ENCODE results near the gene ZNF578. TPM values are rescaled to one million over a fixed set of nuclear protein-coding genes. Genes with fewer than 3 reads are reported as not detected.
"Not testable (repeated sequence)": the region's sequence is repeated elsewhere in the genome, so short reads cannot be mapped to it uniquely, and the experiment has no call there.

ZNF578 gene
- total RNA-seq, 6 donors from 2014 or later = 0.83 to 2.4 (median 1.0) TPM; not detected in 1

- no peak for DNase-seq
- no peak for TF ChIP-seq POLR2AphosphoS5 (IDR thresholded peaks at IDR 0.05)
- TF ChIP-seq CTCF (IDR thresholded peaks at IDR 0.05) = no peak
- no peak for TF ChIP-seq POLR2A (IDR thresholded peaks at IDR 0.05)
- no peak for TF ChIP-seq EP300 (IDR thresholded peaks at IDR 0.05)
- no peaks in the 10 kb centered on the region for H3K4me1 ChIP-seq
- H3K27ac ChIP-seq = no peak overlapping the region
- WGBS, 2 donors = 87 to 91% methylated on average over 5 of the region's 5 CpGs
- H3K9me3 ChIP-seq = peaks cover 4 to 55% (median 21%) of the 10 kb centered on the region in 4 donors
- no peak for ATAC-seq (ENCODE audit: low FRiP score in 2 of 2)
- H3K27me3 ChIP-seq = no peaks in the 10 kb centered on the region
- peaks cover 0 to 8% (median 6%) of the 10 kb centered on the region in 4 donors for H3K36me3 ChIP-seq
- no peak overlapping the region for H3K4me3 ChIP-seq
Measured at GRCh38 chr19:52516191-52516590, 62.8 kb downstream of the ZNF578 start.

- Histone ChIP-seq H3K27ac (no peak overlapping the region), H3K4me3 (no peak overlapping the region), H3K27me3 (no peaks in the 10 kb centered on the region), H3K9me3 (peaks cover 4 to 41% (median 15%) of the 10 kb centered on the region in 4 donors), H3K4me1 (no peaks in the 10 kb centered on the region), H3K36me3 (no peaks in the 10 kb centered on the region)
- TF ChIP-seq CTCF (IDR thresholded peaks at IDR 0.05) (no peak), POLR2A (IDR thresholded peaks at IDR 0.05) (no peak)
- no peak for DNase-seq
- ATAC-seq (ENCODE audit: low FRiP score in 2 of 2) = no peak
- 12 to 18% methylated on average over 2 of the region's 2 CpGs for WGBS, 2 donors
Measured at GRCh38 chr19:52518646-52519045, 65.3 kb downstream of the ZNF578 start.

GRCh38 chr19:52519175-52519574, 65.8 kb downstream of the ZNF578 start:
- H3K4me3 ChIP-seq; H3K27ac ChIP-seq; H3K36me3 ChIP-seq; ATAC-seq (ENCODE audit: low FRiP score in 2 of 2); H3K4me1 ChIP-seq; H3K27me3 ChIP-seq; DNase-seq: not testable (repeated sequence)
- WGBS, 2 donors = 63 to 77% methylated on average over 5 to 7 of the region's 7 CpGs
- H3K9me3 ChIP-seq = peaks cover 3 to 39% (median 12%) of the 10 kb centered on the region in 4 donors

- WGBS, 2 donors = 35 to 49% methylated on average over 4 of the region's 4 CpGs
- no peaks in the 10 kb centered on the region for H3K36me3 ChIP-seq
- DNase-seq (no peak), ATAC-seq (ENCODE audit: low FRiP score in 2 of 2) (no peak)
- no peak overlapping the region for H3K4me3 ChIP-seq
- H3K27ac ChIP-seq = no peak overlapping the region
- peaks cover 0 to 33% (median 9%) of the 10 kb centered on the region in 4 donors for H3K9me3 ChIP-seq
- H3K4me1 ChIP-seq = no peaks in the 10 kb centered on the region
- TF ChIP-seq POLR2AphosphoS5 (IDR thresholded peaks at IDR 0.05) (no peak), EP300 (IDR thresholded peaks at IDR 0.05) (no peak), CTCF (IDR thresholded peaks at IDR 0.05) (no peak), POLR2A (IDR thresholded peaks at IDR 0.05) (no peak)
- no peaks in the 10 kb centered on the region for H3K27me3 ChIP-seq
Measured at GRCh38 chr19:52520013-52520412, 66.7 kb downstream of the ZNF578 start.

GRCh38 chr19:52522551-52522950, 69.2 kb downstream of the ZNF578 start:
- peaks cover 0 to 16% (median 6%) of the 10 kb centered on the region in 4 donors for H3K9me3 ChIP-seq

More at GRCh38 chr19:52522551-52522950, 69.2 kb downstream of the ZNF578 start:
- TF ChIP-seq EP300 (IDR thresholded peaks at IDR 0.05) (no peak), CTCF (IDR thresholded peaks at IDR 0.05) (no peak), POLR2A (IDR thresholded peaks at IDR 0.05) (no peak), POLR2AphosphoS5 (IDR thresholded peaks at IDR 0.05) (no peak)
- peaks cover 0 to 5% (median 2%) of the 10 kb centered on the region in 4 donors for H3K4me1 ChIP-seq
- ATAC-seq (ENCODE audit: low FRiP score in 2 of 2) (no peak), DNase-seq (peak in 1 of 2 donors; percentile 50)
- H3K27me3 ChIP-seq = no peaks in the 10 kb centered on the region
- H3K4me3 ChIP-seq = no peak overlapping the region
- H3K36me3 ChIP-seq = no peaks in the 10 kb centered on the region
- H3K27ac ChIP-seq = no peak overlapping the region
- WGBS, 2 donors = 82% methylated on average over 14 of the region's 14 CpGs

All from upper lobe of left lung (tissue), 6 donors.